ENCODE measurements around the gene RBBP7.

The RBBP7 gene

GRCh38 chrX:16814597-16814996 is 55.6 kb downstream of the RBBP7 start:
- Mint-ChIP-seq H3K4me3 (no peak overlapping the region), H3K9me3 (no peaks in the 10 kb centered on the region), H3K4me1 (peaks cover 15% of the 10 kb centered on the region), H3K27ac (no peak overlapping the region), H3K36me3 (peaks cover 2% of the 10 kb centered on the region), H3K27me3 (no peaks in the 10 kb centered on the region)

GRCh38 chrX:16807976-16808542 is 62.1 kb downstream of the RBBP7 start:
- Mint-ChIP-seq H3K9me3 (no peaks in the 10 kb centered on the region), H3K36me3 (no peaks in the 10 kb centered on the region), H3K27ac (no peak overlapping the region), H3K4me3 (no peak overlapping the region), H3K4me1 (peaks cover 31% of the 10 kb centered on the region), H3K27me3 (no peaks in the 10 kb centered on the region)

GRCh38 chrX:16807548-16807947 is 62.6 kb downstream of the RBBP7 start:
- Mint-ChIP-seq H3K27me3 (no peaks in the 10 kb centered on the region), H3K4me3 (no peak overlapping the region), H3K4me1 (peaks cover 31% of the 10 kb centered on the region), H3K9me3 (no peaks in the 10 kb centered on the region), H3K36me3 (no peaks in the 10 kb centered on the region), H3K27ac (no peak overlapping the region)

GRCh38 chrX:16804923-16805464 is 65.2 kb downstream of the RBBP7 start:
- no peak overlapping the region for H3K4me3 Mint-ChIP-seq
- no peaks in the 10 kb centered on the region for H3K36me3 Mint-ChIP-seq
- H3K4me1 Mint-ChIP-seq, result peaks cover 30% of the 10 kb centered on the region
- H3K27ac Mint-ChIP-seq, result no peak overlapping the region
- H3K9me3 Mint-ChIP-seq, result no peaks in the 10 kb centered on the region
- H3K27me3 Mint-ChIP-seq, result no peaks in the 10 kb centered on the region

- H3K4me3 Mint-ChIP-seq, result no peak overlapping the region
- no peaks in the 10 kb centered on the region for H3K36me3 Mint-ChIP-seq
- peaks cover 3% of the 10 kb centered on the region for H3K4me1 Mint-ChIP-seq
- no peaks in the 10 kb centered on the region for H3K9me3 Mint-ChIP-seq
- H3K27me3 Mint-ChIP-seq, result no peaks in the 10 kb centered on the region
- no peak overlapping the region for H3K27ac Mint-ChIP-seq
These were observed 72.3 kb downstream of the RBBP7 start for GRCh38 chrX:16797841-16798240.

- Mint-ChIP-seq H3K9me3 (no peaks in the 10 kb centered on the region), H3K4me1 (peaks cover under 1% of the 10 kb centered on the region), H3K4me3 (no peak overlapping the region), H3K27me3 (no peaks in the 10 kb centered on the region), H3K27ac (no peak overlapping the region), H3K36me3 (no peaks in the 10 kb centered on the region)
These were observed 72.8 kb downstream of the RBBP7 start for GRCh38 chrX:16797358-16797757.

- H3K27me3 Mint-ChIP-seq, result no peaks in the 10 kb centered on the region
- no peaks in the 10 kb centered on the region for H3K4me1 Mint-ChIP-seq
- H3K9me3 Mint-ChIP-seq, result no peaks in the 10 kb centered on the region
- no peak overlapping the region for H3K4me3 Mint-ChIP-seq
- no peak overlapping the region for H3K27ac Mint-ChIP-seq
- H3K36me3 Mint-ChIP-seq, result no peaks in the 10 kb centered on the region
These were observed 73.9 kb downstream of the RBBP7 start for GRCh38 chrX:16796298-16796697.

Measured in activated naive CD4-positive, alpha-beta T cell treated with anti-CD3 and anti-CD28 coated beads, Interleukin-2, amount 50 U/mL, for 24 hours (primary cell).